OCI-LY1 (cell line): ENCODE results near the gene CDK5RAP3.

ENCODE experiments used
- H2AFZ ChIP-seq: fragments of 200-600 bp; sonication (generic), shearing (Covaris generic); 2 replicates; pipeline ENCODE4 v1.6.0; 2014; ENCODE audit warnings: antibody characterized with exemption, mild to moderate bottlenecking, low read length
- H3F3A ChIP-seq: fragments of 200-600 bp; sonication (generic), shearing (Covaris generic); 2 replicates; pipeline ENCODE4 v1.6.0; 2014; ENCODE audit warnings: mild to moderate bottlenecking, antibody characterized with exemption, low read length, moderate library complexity; ENCODE audit not compliant: insufficient read depth
- H3K27ac ChIP-seq: fragments of 200-600 bp; sonication (generic); 2 replicates; pipeline ENCODE4 v1.5.1; 2014; ENCODE audit warnings: low read length, mixed run types, mild to moderate bottlenecking, low read depth; ENCODE audit not compliant: poor library complexity, severe bottlenecking
- H3K27me3 ChIP-seq: fragments of 200-600 bp; sonication (generic); 2 replicates; pipeline ENCODE4 v1.6.0; 2014; ENCODE audit warnings: antibody characterized with exemption, mild to moderate bottlenecking, low read length, moderate library complexity; ENCODE audit not compliant: insufficient read depth
- H3K36me3 ChIP-seq: fragments of 200-600 bp; sonication (generic); 2 replicates; pipeline ENCODE4 v1.6.1; 2014; ENCODE audit warnings: mild to moderate bottlenecking, antibody characterized with exemption, low read length, moderate library complexity, mixed read lengths; ENCODE audit not compliant: insufficient read depth
- H3K4me1 ChIP-seq: fragments of 200-600 bp; sonication (generic); 2 replicates; pipeline ENCODE4 v1.5.1; 2014; ENCODE audit warnings: mild to moderate bottlenecking, low read length, moderate library complexity; ENCODE audit not compliant: insufficient read depth, severe bottlenecking
- H3K4me2 ChIP-seq: fragments of 200-600 bp; sonication (generic), shearing (Covaris generic); 2 replicates; pipeline ENCODE4 v1.6.1; 2014; ENCODE audit warnings: low read length
- H3K4me3 ChIP-seq: fragments of 200-600 bp; sonication (generic); 2 replicates; pipeline ENCODE4 v1.5.1; 2014; ENCODE audit warnings: low read length, low read depth, mild to moderate bottlenecking, mixed read lengths; ENCODE audit not compliant: poor library complexity, severe bottlenecking
- H3K79me2 ChIP-seq: fragments of 200-600 bp; shearing (Covaris generic); 2 replicates; pipeline ENCODE4 v1.6.1; 2016; ENCODE audit warnings: mixed run types, low read length, mixed read lengths; ENCODE audit not compliant: insufficient read depth
- H3K9ac ChIP-seq: fragments of 200-600 bp; sonication (generic), shearing (Covaris generic); 2 replicates; pipeline ENCODE4 v1.6.1; 2014; ENCODE audit warnings: mild to moderate bottlenecking, low read length, mixed read lengths
- H3K9me2 ChIP-seq: fragments of 200-600 bp; sonication (generic), shearing (Covaris generic); 2 replicates; pipeline ENCODE4 v1.6.1; 2014; ENCODE audit warnings: low read depth, mild to moderate bottlenecking, low read length, mixed read lengths
- H3K9me3 ChIP-seq: fragments of 200-600 bp; shearing (Covaris generic); 2 replicates; pipeline ENCODE4 v1.6.1; 2014; ENCODE audit warnings: low read length, mixed read lengths
- H4K20me1 ChIP-seq: fragments of 200-600 bp; sonication (generic), shearing (Covaris generic); 2 replicates; pipeline ENCODE4 v1.6.0; 2016; ENCODE audit warnings: mild to moderate bottlenecking, low read length; ENCODE audit not compliant: insufficient read depth
- EZH2 ChIP-seq: fragments of 200-600 bp; sonication (generic), shearing (Covaris generic); IDR thresholded peaks from 2 replicates; pipeline ENCODE4 v1.8.0; 2017; ENCODE audit warnings: borderline replicate concordance, mixed run types, mild to moderate bottlenecking, antibody characterized with exemption, low read length, moderate library complexity, mixed read lengths
- TF ChIP-seq, protein P1 (sequence below): fragments of 200-600 bp; sonication (generic), shearing (Covaris generic); IDR thresholded peaks from 2 replicates; pipeline ENCODE4 v1.5.1; 2017; ENCODE audit warnings: mild to moderate bottlenecking, antibody characterized with exemption, low read length, moderate library complexity, mixed read lengths

Gene CDK5RAP3

DNA sequence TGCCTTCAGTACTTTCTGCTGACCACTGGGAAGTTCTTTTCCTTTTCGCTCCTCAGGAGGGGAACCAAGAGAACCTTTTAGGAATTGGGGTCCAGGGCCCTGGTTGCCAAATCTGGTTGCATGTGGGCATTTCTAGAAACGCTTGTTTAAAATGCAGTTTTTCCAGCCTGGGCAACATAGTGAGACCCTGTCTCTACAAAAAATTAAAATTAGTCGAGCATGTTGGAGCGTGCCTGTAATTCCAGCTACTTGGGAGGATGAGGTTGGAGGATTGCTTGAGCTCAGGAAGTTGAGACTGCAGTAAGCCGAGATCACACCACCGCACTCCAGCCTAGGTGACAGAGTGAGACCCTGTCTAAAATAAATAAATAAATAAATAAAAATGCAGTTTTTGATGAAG is 28.3 kb upstream of the CDK5RAP3 start:
- Histone ChIP-seq H3K9me2 (no peaks in the 10 kb centered on the region), H3K27me3 (no peaks in the 10 kb centered on the region), H3K4me2 (peak overlapping the region; percentile 79), H3K36me3 (peaks cover 28% of the 10 kb centered on the region; the same call in 1 of the 2 replicates), H2AFZ (no peak overlapping the region), H3K79me2 (no peaks in the 10 kb centered on the region), H3K4me3 (peak overlapping the region; percentile 75), H3F3A (no peaks in the 10 kb centered on the region), H3K4me1 (peaks cover 46% of the 10 kb centered on the region), H4K20me1 (no peaks in the 10 kb centered on the region), H3K9ac (peak overlapping the region; percentile 76), H3K27ac (peak overlapping the region; percentile 10), H3K9me3 (no peaks in the 10 kb centered on the region)
- TF ChIP-seq, protein P1, sequence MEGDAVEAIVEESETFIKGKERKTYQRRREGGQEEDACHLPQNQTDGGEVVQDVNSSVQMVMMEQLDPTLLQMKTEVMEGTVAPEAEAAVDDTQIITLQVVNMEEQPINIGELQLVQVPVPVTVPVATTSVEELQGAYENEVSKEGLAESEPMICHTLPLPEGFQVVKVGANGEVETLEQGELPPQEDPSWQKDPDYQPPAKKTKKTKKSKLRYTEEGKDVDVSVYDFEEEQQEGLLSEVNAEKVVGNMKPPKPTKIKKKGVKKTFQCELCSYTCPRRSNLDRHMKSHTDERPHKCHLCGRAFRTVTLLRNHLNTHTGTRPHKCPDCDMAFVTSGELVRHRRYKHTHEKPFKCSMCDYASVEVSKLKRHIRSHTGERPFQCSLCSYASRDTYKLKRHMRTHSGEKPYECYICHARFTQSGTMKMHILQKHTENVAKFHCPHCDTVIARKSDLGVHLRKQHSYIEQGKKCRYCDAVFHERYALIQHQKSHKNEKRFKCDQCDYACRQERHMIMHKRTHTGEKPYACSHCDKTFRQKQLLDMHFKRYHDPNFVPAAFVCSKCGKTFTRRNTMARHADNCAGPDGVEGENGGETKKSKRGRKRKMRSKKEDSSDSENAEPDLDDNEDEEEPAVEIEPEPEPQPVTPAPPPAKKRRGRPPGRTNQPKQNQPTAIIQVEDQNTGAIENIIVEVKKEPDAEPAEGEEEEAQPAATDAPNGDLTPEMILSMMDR, result no peak
- no peak for TF ChIP-seq EZH2

DNA sequence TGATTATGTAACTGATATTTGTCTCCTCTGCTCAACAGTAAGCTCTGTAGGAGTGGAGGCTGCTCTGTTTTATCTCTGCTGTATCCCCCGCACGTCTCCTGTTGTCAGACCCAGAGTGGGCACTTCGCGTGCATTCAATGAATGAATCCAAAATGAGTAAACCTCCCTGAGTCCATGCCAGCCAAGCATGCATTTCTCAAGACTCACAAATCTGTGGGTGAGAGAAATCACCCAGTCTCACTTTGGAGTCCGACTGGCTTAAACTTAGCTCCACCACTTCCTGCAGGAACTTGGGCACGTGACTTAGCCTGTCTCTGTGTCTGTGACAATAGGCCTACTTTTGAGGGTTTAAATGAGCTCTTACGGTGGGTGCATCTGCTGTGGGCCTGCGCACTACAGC is 25.8 kb upstream of the CDK5RAP3 start:
- H3K4me1 ChIP-seq, result peaks cover 46% of the 10 kb centered on the region

DNA sequence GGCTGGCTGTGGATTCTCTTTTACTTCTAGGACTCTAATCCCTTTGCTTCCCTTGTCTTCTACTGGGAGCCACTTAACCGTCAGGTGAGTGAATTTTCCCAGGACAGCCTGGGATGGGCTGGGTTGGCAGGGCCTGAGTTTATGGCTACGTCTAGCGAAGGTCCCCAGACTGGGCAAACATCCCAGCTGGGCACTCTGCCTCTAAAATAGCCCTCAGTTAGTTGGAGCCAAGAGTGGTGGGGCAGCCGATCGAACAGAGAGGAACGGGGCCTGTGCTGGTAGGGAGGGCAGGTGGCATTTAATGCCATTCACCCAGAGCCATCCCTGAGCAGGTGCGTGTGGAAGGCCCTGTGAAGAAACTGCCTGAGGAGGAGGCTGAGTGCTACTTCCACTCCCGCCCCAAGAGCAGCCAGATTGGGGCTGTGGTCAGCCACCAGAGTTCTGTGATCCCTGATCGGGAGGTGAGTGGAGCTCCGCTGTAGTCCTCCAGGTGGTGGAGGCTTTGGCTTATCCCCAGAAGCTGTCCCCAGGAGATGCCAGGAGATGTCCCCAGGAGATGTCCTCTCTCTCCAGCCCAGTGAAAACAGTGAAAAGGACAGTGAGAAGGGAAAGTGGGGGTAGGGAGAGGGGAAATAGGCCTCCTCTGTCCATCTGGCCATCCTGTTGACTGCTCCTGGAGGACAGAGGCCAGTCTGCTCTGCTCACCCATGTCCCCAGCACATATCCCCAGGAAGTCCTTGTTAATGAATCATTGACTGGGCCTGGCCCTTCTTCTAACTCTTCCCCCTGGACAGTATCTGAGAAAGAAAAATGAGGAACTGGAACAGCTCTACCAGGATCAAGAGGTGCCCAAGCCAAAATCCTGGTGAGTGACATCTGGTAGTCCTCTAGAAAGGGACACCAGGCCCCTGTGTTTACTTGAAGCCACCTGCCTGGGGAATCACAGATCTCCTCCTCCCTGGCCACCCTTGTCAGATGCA is 25.1 kb upstream of the CDK5RAP3 start:
- H3K27ac ChIP-seq, result no peak overlapping the region
- H3K9ac ChIP-seq, result no peak overlapping the region
- no peaks in the 10 kb centered on the region for H3K27me3 ChIP-seq
- no peaks in the 10 kb centered on the region for H3K9me3 ChIP-seq
- no peak overlapping the region for H3K4me3 ChIP-seq
- no peaks in the 10 kb centered on the region for H3K79me2 ChIP-seq
- H4K20me1 ChIP-seq, result no peaks in the 10 kb centered on the region
- H3K9me2 ChIP-seq, result no peaks in the 10 kb centered on the region
- H3K4me2 ChIP-seq, result no peak overlapping the region
- H2AFZ ChIP-seq, result no peak overlapping the region
- no peaks in the 10 kb centered on the region for H3F3A ChIP-seq
- H3K36me3 ChIP-seq, result peaks cover 51% of the 10 kb centered on the region
- peaks cover 38% of the 10 kb centered on the region for H3K4me1 ChIP-seq
- TF ChIP-seq, protein P1, result no peak
- no peak for TF ChIP-seq EZH2

More for the DNA sequence above, 25.8 kb upstream of the CDK5RAP3 start:
- H3K36me3 ChIP-seq, result peaks cover 49% of the 10 kb centered on the region
- no peak overlapping the region for H3K4me3 ChIP-seq
- TF ChIP-seq EZH2, result no peak
- TF ChIP-seq, protein P1, result no peak
- H3K9me3 ChIP-seq, result no peaks in the 10 kb centered on the region
- no peak overlapping the region for H3K4me2 ChIP-seq
- H4K20me1 ChIP-seq, result no peaks in the 10 kb centered on the region
- no peaks in the 10 kb centered on the region for H3K27me3 ChIP-seq
- no peak overlapping the region for H3K9ac ChIP-seq
- no peaks in the 10 kb centered on the region for H3K9me2 ChIP-seq
- no peaks in the 10 kb centered on the region for H3K79me2 ChIP-seq
- H2AFZ ChIP-seq, result no peak overlapping the region
- no peak overlapping the region for H3K27ac ChIP-seq
- H3F3A ChIP-seq, result no peaks in the 10 kb centered on the region
